Activated CD4-positive, CD25-positive, alpha-beta regulatory T cell treated with anti-CD3 and anti-CD28 coated beads, Interleukin-2, amount 50 U/mL, for 16 hours (primary cell): ENCODE results near the gene TLCD3A.
"Not testable (repeated sequence)": the region's sequence is repeated elsewhere in the genome, so short reads cannot be mapped to it uniquely, and the experiment has no call there.

ENCODE experiments used
- DNase-seq: peaks from one replicate; pipeline ENCODE4 v3.0.0-alpha.2; 2020; ENCODE audit warnings: low read depth, low spot score

The TLCD3A gene

GRCh38 chr17:732067-732901 is at the start of gene TLCD3A:
TSS of gene TLCD3A (plus strand) at chr17:732596. CDS start at chr17:732648, 52 bp downstream.
- no peak for DNase-seq

- DNase-seq: no peak
Observed at GRCh38 chr17:683040-683439, 49.4 kb upstream of the TLCD3A start.

GRCh38 chr17:683499-684254 is 48.7 kb upstream of the TLCD3A start:
- DNase-seq: no peak

- no peak for DNase-seq
Observed at GRCh38 chr17:685006-685405, 47.4 kb upstream of the TLCD3A start.

- DNase-seq: no peak
Observed at GRCh38 chr17:688100-688989, 44.1 kb upstream of the TLCD3A start.

- DNase-seq: no peak
Observed at GRCh38 chr17:689556-690275, 42.7 kb upstream of the TLCD3A start.

GRCh38 chr17:690361-690760 is 42.0 kb upstream of the TLCD3A start:
- DNase-seq: no peak

- no peak for DNase-seq
Observed at GRCh38 chr17:691423-691822, 41.0 kb upstream of the TLCD3A start.

- no peak for DNase-seq
Observed at GRCh38 chr17:692116-692515, 40.3 kb upstream of the TLCD3A start.

- no peak for DNase-seq
Observed at GRCh38 chr17:693791-694638, 38.4 kb upstream of the TLCD3A start.

- no peak for DNase-seq
Observed at GRCh38 chr17:696369-696768, 36.0 kb upstream of the TLCD3A start.

GRCh38 chr17:697682-698081 is 34.7 kb upstream of the TLCD3A start:
- DNase-seq: no peak

GRCh38 chr17:698096-698495 is 34.3 kb upstream of the TLCD3A start:
- not testable (repeated sequence) for DNase-seq

GRCh38 chr17:699345-699744 is 33.1 kb upstream of the TLCD3A start:
- DNase-seq: no peak

- no peak for DNase-seq
Observed at GRCh38 chr17:700504-701094, 31.8 kb upstream of the TLCD3A start.

GRCh38 chr17:703081-703875 is 29.1 kb upstream of the TLCD3A start:
- no peak for DNase-seq

GRCh38 chr17:704111-704864 is 28.1 kb upstream of the TLCD3A start:
- DNase-seq: no peak

- DNase-seq: no peak
Observed at GRCh38 chr17:705011-705410, 27.4 kb upstream of the TLCD3A start.
